Uterus (tissue), 4 donors: Measurements from ENCODE around the gene TMEM54. TPM values are rescaled to one million over a fixed set of nuclear protein-coding genes. Genes with fewer than 3 reads are reported as not detected.

Source experiments
- DNase-seq, 2 donors: peaks; one replicate each; pipeline ENCODE4 v3.0.0-alpha.2; 2019 to 2020
- H3K27ac ChIP-seq, 2 donors: fragments of 200-600 bp; sonication (generic); 1 replicate in 1 of 2; 2 replicates in 1 of 2; pipeline ENCODE4 v1.5.1; 2016 to 2018
- H3K27me3 ChIP-seq, 2 donors: fragments of 200-600 bp; sonication (generic); one replicate each; pipeline ENCODE4 v1.5.1; 2018 to 2019; ENCODE audit warnings: control low read depth in 1 of 2
- H3K36me3 ChIP-seq, 2 donors: fragments of 200-600 bp; sonication (generic); one replicate each; pipeline ENCODE4 v1.5.1; 2019; ENCODE audit warnings: control low read depth in 1 of 2
- H3K4me1 ChIP-seq, 2 donors: fragments of 200-600 bp; sonication (generic); one replicate each; pipeline ENCODE4 v1.5.1; 2018 to 2019; ENCODE audit warnings: control low read depth in 1 of 2
- H3K4me3 ChIP-seq, 2 donors: fragments of 200-600 bp; sonication (generic); 1 replicate in 1 of 2; 2 replicates in 1 of 2; pipeline ENCODE4 v1.5.1; 2018 to 2019; ENCODE audit warnings: mild to moderate bottlenecking in 1 of 2
- H3K9me3 ChIP-seq, 2 donors: fragments of 200-600 bp; sonication (generic); one replicate each; pipeline ENCODE4 v1.5.1; 2019; ENCODE audit warnings: control low read depth in 1 of 2
- POLR2A ChIP-seq, 2 donors: fragments of 450-650 bp; IDR thresholded peaks; one replicate each; pipeline ENCODE4 v1.6.1; 2016; ENCODE audit warnings: antibody characterized with exemption in 2 of 2, mild to moderate bottlenecking in 1 of 2, moderate library complexity in 1 of 2
- intact Hi-C: fragments of 100-400 bp; cut with DNase I; formaldehyde crosslinking; loops from one replicate; pipeline ENCODE4 v1.15.1; 2023; ENCODE audit warnings: low total_unique reads
- total RNA-seq, 4 donors: library from RNA; depleted of rRNA in 3 of 4; stranded (reverse); fragments of >200 nt in 3 of 4; gene quantifications; one replicate each; pipeline versions ENCODE4 v1.1.0 to v1.2.4, GENCODE V29; 2014 to 2023
- TF ChIP-seq, protein P1 (sequence below), 4 experiments: fragments of 200-600 bp in 2 of 4; fragments of 450-650 bp in 2 of 4; sonication (generic) in 2 of 4; IDR thresholded peaks; one replicate each; pipeline ENCODE4 v1.5.1; 2016 to 2019; ENCODE audit warnings: antibody characterized with exemption in 4 of 4, mild to moderate bottlenecking in 2 of 4, moderate library complexity in 1 of 4
- donor health status: DM: yes; HTN: yes; CAD: no.

TMEM54 gene
- total RNA-seq, 4 donors from 2014 or later, result 18.4 to 57.4 (median 34.8) TPM

DNA sequence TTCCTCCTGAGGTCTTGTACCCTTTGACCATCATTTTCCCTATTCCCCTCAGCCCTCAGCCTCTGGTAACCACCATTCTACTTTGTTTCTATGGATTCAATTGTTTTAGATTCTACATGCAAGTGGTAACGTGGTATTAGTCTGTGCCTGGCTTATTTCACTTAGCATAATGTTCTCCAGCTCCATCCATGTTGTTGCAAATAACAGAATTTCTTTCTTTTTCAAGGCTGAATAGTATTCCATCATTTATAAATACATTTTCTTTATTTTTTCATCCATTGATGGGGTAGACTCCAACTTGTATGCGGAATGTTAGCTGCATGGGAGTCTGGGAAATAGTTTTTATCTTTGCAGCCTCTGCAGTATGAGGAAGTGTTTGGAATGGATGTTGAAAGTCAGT is 26.3 kb upstream of the TMEM54 start:
- no peak for DNase-seq
- H3K4me1 ChIP-seq, result peaks cover 0 to 5% of the 10 kb centered on the region in 2 donors
- H3K27ac ChIP-seq, result no peak overlapping the region
- no peak overlapping the region for H3K4me3 ChIP-seq
- H3K36me3 ChIP-seq, result no peaks in the 10 kb centered on the region
- H3K27me3 ChIP-seq, result no peaks in the 10 kb centered on the region
- H3K9me3 ChIP-seq, result no peaks in the 10 kb centered on the region
- TF ChIP-seq POLR2A (IDR thresholded peaks at IDR 0.05), result no peak
- TF ChIP-seq, protein P1, sequence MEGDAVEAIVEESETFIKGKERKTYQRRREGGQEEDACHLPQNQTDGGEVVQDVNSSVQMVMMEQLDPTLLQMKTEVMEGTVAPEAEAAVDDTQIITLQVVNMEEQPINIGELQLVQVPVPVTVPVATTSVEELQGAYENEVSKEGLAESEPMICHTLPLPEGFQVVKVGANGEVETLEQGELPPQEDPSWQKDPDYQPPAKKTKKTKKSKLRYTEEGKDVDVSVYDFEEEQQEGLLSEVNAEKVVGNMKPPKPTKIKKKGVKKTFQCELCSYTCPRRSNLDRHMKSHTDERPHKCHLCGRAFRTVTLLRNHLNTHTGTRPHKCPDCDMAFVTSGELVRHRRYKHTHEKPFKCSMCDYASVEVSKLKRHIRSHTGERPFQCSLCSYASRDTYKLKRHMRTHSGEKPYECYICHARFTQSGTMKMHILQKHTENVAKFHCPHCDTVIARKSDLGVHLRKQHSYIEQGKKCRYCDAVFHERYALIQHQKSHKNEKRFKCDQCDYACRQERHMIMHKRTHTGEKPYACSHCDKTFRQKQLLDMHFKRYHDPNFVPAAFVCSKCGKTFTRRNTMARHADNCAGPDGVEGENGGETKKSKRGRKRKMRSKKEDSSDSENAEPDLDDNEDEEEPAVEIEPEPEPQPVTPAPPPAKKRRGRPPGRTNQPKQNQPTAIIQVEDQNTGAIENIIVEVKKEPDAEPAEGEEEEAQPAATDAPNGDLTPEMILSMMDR (IDR thresholded peaks at IDR 0.05), result no peak
- intact Hi-C loops, result loop anchor here (10.0 kb wide), 1 partner anchor 137 kb away; no protein-coding TSS in a partner anchor

- Histone ChIP-seq H3K27me3 (no peaks in the 10 kb centered on the region), H3K9me3 (no peaks in the 10 kb centered on the region), H3K4me1 (peaks cover 0 to 5% of the 10 kb centered on the region in 2 donors), H3K27ac (no peak overlapping the region), H3K4me3 (no peak overlapping the region), H3K36me3 (no peaks in the 10 kb centered on the region)
- TF ChIP-seq, protein P1 (IDR thresholded peaks at IDR 0.05), result no peak
- intact Hi-C loops, result loop anchor here (10.0 kb wide), 1 partner anchor 138 kb away; no protein-coding TSS in a partner anchor
- DNase-seq, result no peak
These were observed 25.4 kb upstream of the TMEM54 start for GRCh38 chr1:32926562-32926961.

GRCh38 chr1:32925403-32926162 is 24.4 kb upstream of the TMEM54 start:
- TF ChIP-seq, protein P1 (IDR thresholded peaks at IDR 0.05), result no peak
- TF ChIP-seq POLR2A (IDR thresholded peaks at IDR 0.05), result no peak
- peaks cover 0 to 5% of the 10 kb centered on the region in 2 donors for H3K4me1 ChIP-seq
- no peak overlapping the region for H3K27ac ChIP-seq
- H3K9me3 ChIP-seq, result no peaks in the 10 kb centered on the region
- peak in 1 of 2 donors; percentile 32 for DNase-seq
- H3K4me3 ChIP-seq, result peak overlapping the region in 1 of 2 donors; percentile 10
- intact Hi-C loops, result loop anchor here (10.0 kb wide), 1 partner anchor 139 kb away; no protein-coding TSS in a partner anchor
- no peaks in the 10 kb centered on the region for H3K36me3 ChIP-seq
- no peaks in the 10 kb centered on the region for H3K27me3 ChIP-seq

GRCh38 chr1:32924881-32925344 is 23.7 kb upstream of the TMEM54 start:
- intact Hi-C loops, result loop anchor here (10.0 kb wide), 1 partner anchor 140 kb away; no protein-coding TSS in a partner anchor
- Histone ChIP-seq H3K27me3 (no peaks in the 10 kb centered on the region), H3K36me3 (no peaks in the 10 kb centered on the region), H3K9me3 (no peaks in the 10 kb centered on the region), H3K4me3 (no peak overlapping the region), H3K4me1 (peaks cover 0 to 5% of the 10 kb centered on the region in 2 donors), H3K27ac (no peak overlapping the region)
- no peak for DNase-seq
- TF ChIP-seq, protein P1 (IDR thresholded peaks at IDR 0.05), result no peak
- no peak for TF ChIP-seq POLR2A (IDR thresholded peaks at IDR 0.05)

GRCh38 chr1:32920833-32921232 is 19.6 kb upstream of the TMEM54 start:
- H3K4me1 ChIP-seq, result peaks cover 0 to 5% of the 10 kb centered on the region in 2 donors
- DNase-seq, result no peak
- H3K27ac ChIP-seq, result no peak overlapping the region
- no peaks in the 10 kb centered on the region for H3K36me3 ChIP-seq
- TF ChIP-seq POLR2A (IDR thresholded peaks at IDR 0.05), result no peak
- TF ChIP-seq, protein P1 (IDR thresholded peaks at IDR 0.05), result no peak
- no peaks in the 10 kb centered on the region for H3K27me3 ChIP-seq
- no peaks in the 10 kb centered on the region for H3K9me3 ChIP-seq
- H3K4me3 ChIP-seq, result no peak overlapping the region
- intact Hi-C loops, result loop anchor here (10.0 kb wide), 1 partner anchor 144 kb away; no protein-coding TSS in a partner anchor
